ENCODE data around the gene B4GALT2.

DNA sequence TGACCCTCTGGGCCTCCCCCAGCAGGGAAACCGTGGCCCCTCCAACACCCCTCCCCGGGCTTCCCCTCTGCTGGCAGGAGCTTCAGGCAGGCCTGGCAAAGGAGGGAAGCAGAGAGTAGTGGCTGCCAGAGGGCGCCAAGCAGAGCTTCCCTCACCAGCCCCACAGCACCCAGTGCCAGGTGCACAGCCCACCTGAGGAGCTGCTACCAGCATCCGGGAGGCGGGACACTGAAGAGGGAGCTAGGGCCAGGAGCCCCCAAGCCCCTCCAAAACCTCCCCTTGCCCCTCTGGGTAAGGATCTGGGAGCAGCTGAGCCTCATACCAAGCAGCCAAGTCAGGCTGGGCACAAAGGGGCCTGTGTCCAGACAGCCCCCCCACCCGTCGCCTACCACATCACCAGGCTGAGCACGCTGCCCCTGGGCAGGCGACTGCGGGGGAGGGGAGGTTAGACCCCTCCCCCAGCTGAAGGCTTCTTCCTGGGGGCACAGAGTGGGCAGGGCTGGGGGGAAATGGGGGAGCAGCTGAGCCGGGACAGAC is 32.0 kb downstream of the B4GALT2 start:
- TF ChIP-seq, protein P1, sequence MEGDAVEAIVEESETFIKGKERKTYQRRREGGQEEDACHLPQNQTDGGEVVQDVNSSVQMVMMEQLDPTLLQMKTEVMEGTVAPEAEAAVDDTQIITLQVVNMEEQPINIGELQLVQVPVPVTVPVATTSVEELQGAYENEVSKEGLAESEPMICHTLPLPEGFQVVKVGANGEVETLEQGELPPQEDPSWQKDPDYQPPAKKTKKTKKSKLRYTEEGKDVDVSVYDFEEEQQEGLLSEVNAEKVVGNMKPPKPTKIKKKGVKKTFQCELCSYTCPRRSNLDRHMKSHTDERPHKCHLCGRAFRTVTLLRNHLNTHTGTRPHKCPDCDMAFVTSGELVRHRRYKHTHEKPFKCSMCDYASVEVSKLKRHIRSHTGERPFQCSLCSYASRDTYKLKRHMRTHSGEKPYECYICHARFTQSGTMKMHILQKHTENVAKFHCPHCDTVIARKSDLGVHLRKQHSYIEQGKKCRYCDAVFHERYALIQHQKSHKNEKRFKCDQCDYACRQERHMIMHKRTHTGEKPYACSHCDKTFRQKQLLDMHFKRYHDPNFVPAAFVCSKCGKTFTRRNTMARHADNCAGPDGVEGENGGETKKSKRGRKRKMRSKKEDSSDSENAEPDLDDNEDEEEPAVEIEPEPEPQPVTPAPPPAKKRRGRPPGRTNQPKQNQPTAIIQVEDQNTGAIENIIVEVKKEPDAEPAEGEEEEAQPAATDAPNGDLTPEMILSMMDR (IDR thresholded peaks at IDR 0.05) = no peak
- TF ChIP-seq POLR2AphosphoS5 (IDR thresholded peaks at IDR 0.05) = no peak
- no peak for TF ChIP-seq POLR2A (IDR thresholded peaks at IDR 0.05)
